PC-3 (cell line): ENCODE measurements around the gene ADAMTSL2. TPM values are rescaled to one million over a fixed set of nuclear protein-coding genes. Genes with fewer than 3 reads are reported as not detected.

Experiments
- ATAC-seq: fragments of 200-7000 bp; cut with Tn5 transposase; 2 replicates; pipeline ENCODE4 v1.9.1; 2020; ENCODE audit warnings: mild to moderate bottlenecking, moderate library complexity
- BruUV-seq: library from RNA; stranded (reverse); fragments of 400-500 nt; replicated peaks from 2 replicates; lab custom pipeline; 2021; lab: Mats Ljungman, UMichigan
- CTCF ChIA-PET: fragments of 300-600 bp; sonication (Branson Sonifier 250); formaldehyde crosslinking; loops from one replicate; lab custom pipeline; 2022; ENCODE audit warnings: antibody characterized with exemption; lab: Charles Lee
- POLR2A ChIA-PET: fragments of 300-600 bp; sonication (Branson Sonifier 250); formaldehyde crosslinking; loops from one replicate; lab custom pipeline; 2022; ENCODE audit warnings: antibody characterized with exemption; ENCODE audit not compliant: unreplicated experiment; lab: Charles Lee
- DNase-seq: peaks from one replicate; pipeline ENCODE4 v3.0.0-alpha.2; 2015
- H2AFZ ChIP-seq: fragments of 300-600 bp; sonication (generic); 2 replicates; pipeline ENCODE4 v1.6.0; 2016; ENCODE audit warnings: antibody characterized with exemption, low read length
- H3F3A ChIP-seq: fragments of 300-600 bp; sonication (generic); one replicate; pipeline ENCODE4 v1.6.0; 2017; ENCODE audit warnings: antibody characterized with exemption, low read length, control low read depth, mild to moderate bottlenecking; ENCODE audit not compliant: unreplicated experiment
- H3K27ac ChIP-seq: fragments of 300-600 bp; sonication (generic); 2 replicates; pipeline ENCODE4 v1.5.1; 2016; ENCODE audit warnings: mild to moderate bottlenecking, low read length
- H3K27me3 ChIP-seq: fragments of 300-600 bp; sonication (generic); 2 replicates; pipeline ENCODE4 v1.6.1; 2016; ENCODE audit warnings: low read length, mixed read lengths
- H3K36me3 ChIP-seq: fragments of 300-600 bp; sonication (generic); 2 replicates; pipeline ENCODE4 v1.6.1; 2016; ENCODE audit warnings: low read depth, mixed run types, low read length, mixed read lengths
- H3K4me1 ChIP-seq: fragments of 300-600 bp; sonication (generic); 2 replicates; pipeline ENCODE4 v1.5.1; 2016; ENCODE audit warnings: low read length; ENCODE audit not compliant: insufficient read depth
- H3K4me2 ChIP-seq: fragments of 300-600 bp; sonication (generic); 2 replicates; pipeline ENCODE4 v1.6.0; 2016; ENCODE audit warnings: low read length
- H3K4me3 ChIP-seq: fragments of 300-600 bp; sonication (generic); 2 replicates; pipeline ENCODE4 v1.5.1; 2016; ENCODE audit warnings: mild to moderate bottlenecking, low read length, mixed read lengths
- H3K79me2 ChIP-seq: fragments of 300-600 bp; sonication (generic); 2 replicates; pipeline ENCODE4 v1.6.1; 2017; ENCODE audit warnings: low read length, mixed read lengths
- H3K9ac ChIP-seq: fragments of 300-600 bp; sonication (generic); 2 replicates; pipeline ENCODE4 v1.6.0; 2016; ENCODE audit warnings: mild to moderate bottlenecking, low read length
- H3K9me2 ChIP-seq: fragments of 300-600 bp; sonication (generic); replicated peaks from 2 replicates; pipeline ENCODE4 v1.6.1; 2016; ENCODE audit warnings: mixed run types, low read length, mixed read lengths
- H3K9me3 ChIP-seq: fragments of 300-600 bp; sonication (generic); 2 replicates; pipeline ENCODE4 v1.6.1; 2016; ENCODE audit warnings: low read length, mixed read lengths
- H4K20me1 ChIP-seq: fragments of 300-600 bp; sonication (generic); 2 replicates; pipeline ENCODE4 v1.6.1; 2016; ENCODE audit warnings: low read length, mixed read lengths
- EZH2 ChIP-seq: fragments of 300-600 bp; sonication (generic); IDR thresholded peaks from one replicate; pipeline ENCODE4 v1.6.1; 2017; ENCODE audit warnings: antibody characterized with exemption, mild to moderate bottlenecking, low read length; ENCODE audit not compliant: unreplicated experiment
- EZH2phosphoT487 ChIP-seq: fragments of 300-600 bp; sonication (generic); IDR thresholded peaks from 2 replicates; pipeline ENCODE4 v1.6.1; 2018; ENCODE audit warnings: mild to moderate bottlenecking, antibody characterized with exemption, low read length, borderline replicate concordance
- intact Hi-C: fragments of 100-400 bp; cut with micrococcal nuclease; formaldehyde crosslinking; loops from 2 replicates; pipeline ENCODE4 v1.9.0; 2023
- total RNA-seq: library from RNA; depleted of rRNA; stranded (reverse); fragments of >200 nt; gene quantifications from 2 replicates; pipeline ENCODE4 v1.2.3, GENCODE V29; 2014
- TF ChIP-seq, protein P1 (sequence below): fragments of 300-600 bp; sonication (generic); conservative IDR thresholded peaks from 2 replicates; pipeline ENCODE4 v1.5.1; 2017; ENCODE audit warnings: antibody characterized with exemption, low read depth, mild to moderate bottlenecking, low read length

The ADAMTSL2 gene
- total RNA-seq, 1 experiment from 2014 or later = not detected

DNA sequence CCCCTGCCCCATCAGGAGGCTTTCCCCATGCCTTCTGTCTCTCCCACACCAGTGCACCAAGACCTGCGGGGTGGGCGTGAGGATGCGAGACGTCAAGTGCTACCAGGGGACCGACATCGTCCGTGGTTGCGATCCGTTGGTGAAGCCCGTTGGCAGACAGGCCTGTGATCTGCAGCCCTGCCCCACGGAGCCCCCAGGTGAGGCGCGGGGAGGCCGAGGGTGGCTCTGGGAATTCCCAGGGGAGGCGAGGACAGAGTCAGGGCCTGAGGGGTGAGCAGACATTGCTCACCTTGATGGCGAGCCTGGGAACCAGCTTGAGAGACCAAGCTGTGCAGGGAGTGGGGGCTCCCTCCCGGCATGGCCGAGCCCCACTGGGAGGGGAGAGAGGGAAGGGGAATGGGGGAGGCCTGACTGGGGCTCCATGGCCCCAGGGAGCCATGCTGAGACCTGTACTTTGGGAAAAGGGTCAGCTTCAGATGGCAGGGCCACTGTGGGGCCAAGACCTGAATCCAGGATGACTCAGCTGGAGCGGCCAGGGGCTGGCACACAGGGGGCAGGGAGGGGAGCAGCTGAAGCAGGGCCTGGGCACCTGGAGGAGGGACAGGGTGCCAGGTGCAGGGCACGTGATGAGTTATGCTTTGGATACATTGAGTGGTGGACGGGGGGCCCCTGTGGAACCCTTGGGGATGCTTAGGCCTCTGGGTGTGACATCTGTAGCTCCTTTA lies 39.4 kb downstream of the ADAMTSL2 start:
- intact Hi-C loops = no loop called here
- BruUV-seq = no TSS peak
- ChIA-PET CTCF (no interaction called here), POLR2A (no interaction called here)
- H3K4me3 ChIP-seq = no peak overlapping the region
- no peaks in the 10 kb centered on the region for H3K9me2 ChIP-seq
- TF ChIP-seq EZH2 = no peak
- TF ChIP-seq EZH2phosphoT487 = no peak
- TF ChIP-seq, protein P1, sequence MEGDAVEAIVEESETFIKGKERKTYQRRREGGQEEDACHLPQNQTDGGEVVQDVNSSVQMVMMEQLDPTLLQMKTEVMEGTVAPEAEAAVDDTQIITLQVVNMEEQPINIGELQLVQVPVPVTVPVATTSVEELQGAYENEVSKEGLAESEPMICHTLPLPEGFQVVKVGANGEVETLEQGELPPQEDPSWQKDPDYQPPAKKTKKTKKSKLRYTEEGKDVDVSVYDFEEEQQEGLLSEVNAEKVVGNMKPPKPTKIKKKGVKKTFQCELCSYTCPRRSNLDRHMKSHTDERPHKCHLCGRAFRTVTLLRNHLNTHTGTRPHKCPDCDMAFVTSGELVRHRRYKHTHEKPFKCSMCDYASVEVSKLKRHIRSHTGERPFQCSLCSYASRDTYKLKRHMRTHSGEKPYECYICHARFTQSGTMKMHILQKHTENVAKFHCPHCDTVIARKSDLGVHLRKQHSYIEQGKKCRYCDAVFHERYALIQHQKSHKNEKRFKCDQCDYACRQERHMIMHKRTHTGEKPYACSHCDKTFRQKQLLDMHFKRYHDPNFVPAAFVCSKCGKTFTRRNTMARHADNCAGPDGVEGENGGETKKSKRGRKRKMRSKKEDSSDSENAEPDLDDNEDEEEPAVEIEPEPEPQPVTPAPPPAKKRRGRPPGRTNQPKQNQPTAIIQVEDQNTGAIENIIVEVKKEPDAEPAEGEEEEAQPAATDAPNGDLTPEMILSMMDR = no peak
- H3K27me3 ChIP-seq = peaks cover 15% of the 10 kb centered on the region
- no peak overlapping the region for H3K9ac ChIP-seq
- H3F3A ChIP-seq = no peaks in the 10 kb centered on the region
- no peak overlapping the region for H3K27ac ChIP-seq
- H3K79me2 ChIP-seq = no peaks in the 10 kb centered on the region
- H3K36me3 ChIP-seq = no peaks in the 10 kb centered on the region
- H2AFZ ChIP-seq = no peak overlapping the region
- no peaks in the 10 kb centered on the region for H3K4me1 ChIP-seq
- H3K4me2 ChIP-seq = no peak overlapping the region
- no peak for DNase-seq
- no peaks in the 10 kb centered on the region for H3K9me3 ChIP-seq
- no peak for ATAC-seq
- H4K20me1 ChIP-seq = no peaks in the 10 kb centered on the region

DNA sequence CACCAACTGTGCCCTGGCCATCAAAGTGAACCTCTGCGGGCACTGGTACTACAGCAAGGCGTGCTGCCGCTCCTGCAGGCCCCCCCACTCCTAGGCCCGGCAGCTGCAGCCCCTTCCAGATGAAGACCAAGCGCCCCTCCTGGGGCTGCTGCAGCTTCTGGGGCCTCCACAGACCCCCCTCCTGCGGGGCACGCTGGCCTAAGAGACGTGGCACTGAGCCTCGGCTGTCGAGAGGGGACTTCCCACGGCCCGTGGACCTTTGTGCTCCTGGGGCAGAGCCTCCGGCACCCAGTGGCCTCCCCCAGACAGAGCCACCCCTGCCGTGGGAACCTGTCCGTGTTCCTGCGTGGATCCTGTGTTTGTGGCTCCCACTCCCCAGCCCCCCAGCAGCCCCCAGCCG lies 40.3 kb downstream of the ADAMTSL2 start:
- Histone ChIP-seq H3K4me1 (no peaks in the 10 kb centered on the region), H3K79me2 (no peaks in the 10 kb centered on the region), H3K9ac (no peak overlapping the region), H3K4me2 (no peak overlapping the region), H3K9me3 (no peaks in the 10 kb centered on the region), H4K20me1 (no peaks in the 10 kb centered on the region), H3K36me3 (no peaks in the 10 kb centered on the region), H3K4me3 (no peak overlapping the region), H3K9me2 (no peaks in the 10 kb centered on the region), H3F3A (no peaks in the 10 kb centered on the region), H3K27me3 (peaks cover 15% of the 10 kb centered on the region), H2AFZ (no peak overlapping the region), H3K27ac (no peak overlapping the region)
- intact Hi-C loops = no loop called here
- ChIA-PET POLR2A (no interaction called here), CTCF (no interaction called here)
- DNase-seq (no peak), ATAC-seq (no peak)
- no TSS peak for BruUV-seq
- no peak for TF ChIP-seq EZH2phosphoT487

DNA sequence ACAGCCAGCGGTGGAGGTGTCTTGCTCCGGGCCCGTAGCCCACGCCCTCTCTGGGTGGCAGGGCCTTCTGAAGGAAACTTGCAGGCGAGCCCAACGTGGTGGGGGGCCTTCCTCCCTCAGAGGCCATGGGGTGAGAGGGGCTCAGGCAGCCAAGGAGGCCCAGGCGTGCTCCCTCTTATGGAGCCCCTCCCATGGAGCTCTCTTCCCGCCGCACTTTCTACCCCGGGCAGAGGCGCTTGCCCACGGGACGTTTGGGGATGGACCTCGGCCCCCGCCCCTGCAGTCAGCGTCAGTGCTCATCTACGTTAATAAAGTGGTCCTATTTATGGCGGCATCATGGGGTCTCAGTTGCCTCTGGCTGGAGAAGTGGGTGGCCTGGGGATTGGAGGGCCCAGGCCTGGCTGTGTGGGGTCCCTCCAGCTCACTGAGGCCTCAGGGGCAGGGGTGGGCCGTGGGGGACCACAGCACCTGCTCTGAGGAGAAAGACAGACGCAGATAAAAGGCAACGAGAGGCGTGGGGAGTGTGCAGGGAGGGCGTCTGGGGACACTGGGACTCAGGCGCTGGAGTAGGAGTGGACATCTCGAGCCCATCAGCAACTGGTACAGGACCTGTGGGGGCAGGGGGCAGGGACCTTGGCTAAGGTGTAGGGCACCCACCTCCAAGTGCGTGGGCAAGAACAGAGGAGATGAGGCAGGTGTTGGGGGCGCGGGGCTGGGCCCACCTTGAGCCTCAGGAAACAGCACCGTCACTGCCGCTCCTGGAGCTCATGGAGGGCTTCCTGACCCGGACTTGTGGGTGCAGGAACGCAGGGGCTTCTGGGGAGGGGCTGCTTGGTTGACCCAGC lies 40.9 kb downstream of the ADAMTSL2 start:
- Histone ChIP-seq H3K9me2 (no peaks in the 10 kb centered on the region), H3K9me3 (no peaks in the 10 kb centered on the region), H4K20me1 (no peaks in the 10 kb centered on the region), H3F3A (no peaks in the 10 kb centered on the region), H3K27ac (no peak overlapping the region), H3K4me3 (no peak overlapping the region), H2AFZ (no peak overlapping the region), H3K36me3 (no peaks in the 10 kb centered on the region), H3K79me2 (no peaks in the 10 kb centered on the region), H3K4me1 (no peaks in the 10 kb centered on the region), H3K4me2 (no peak overlapping the region), H3K27me3 (peaks cover 15% of the 10 kb centered on the region), H3K9ac (no peak overlapping the region)
- DNase-seq = no peak
- CTCF ChIA-PET = no interaction called here
- intact Hi-C loops = no loop called here
- no peak for ATAC-seq
- TF ChIP-seq EZH2 (no peak), EZH2phosphoT487 (no peak)
- TF ChIP-seq, protein P1 = no peak
- POLR2A ChIA-PET = no interaction called here
- no TSS peak for BruUV-seq
